SK-N-SH (cell line): ENCODE data around the gene HELQ. TPM values are rescaled to one million over a fixed set of nuclear protein-coding genes. Genes with fewer than 3 reads are reported as not detected.

Source experiments
- CTCF ChIA-PET: fragments of 300-600, 350-600 bp; formaldehyde crosslinking; extraction: SDS; loops from one replicate; lab custom pipeline; 2021; lab: Yijun Ruan, JAX
- POLR2A ChIA-PET: fragments of 350-600 bp; sonication (Branson Sonifier 250); formaldehyde crosslinking; extraction: SDS; loops from one replicate; lab custom pipeline; 2020; ENCODE audit warnings: antibody characterized with exemption, inconsistent platforms; lab: Yijun Ruan, JAX
- DNase-seq: peaks from one replicate; pipeline ENCODE4 v3.0.0; 2012
- H2AFZ ChIP-seq: fragments of 200-600 bp; sonication (generic); 2 replicates; pipeline ENCODE4 v1.8.1; 2016; ENCODE audit warnings: antibody characterized with exemption, mild to moderate bottlenecking, low read depth
- H3F3A ChIP-seq: fragments of 200-600 bp; sonication (generic); replicated peaks from 2 replicates; pipeline ENCODE3; 2016; ENCODE audit warnings: antibody characterized with exemption, mild to moderate bottlenecking; ENCODE audit not compliant: insufficient read depth
- H3K27ac ChIP-seq, 2 experiments: fragments of 200-500 bp in 1 of 2; fragments of 200-600 bp in 1 of 2; sonication (Bioruptor generic) in 1 of 2; sonication (generic), shearing (Covaris generic) in 1 of 2; 2 replicates each; pipeline versions ENCODE4 v1.5.1 to v1.6.1; 2014 to 2016; ENCODE audit warnings: low read depth in 2 of 2, inconsistent platforms in 1 of 2, low read length in 1 of 2, mild to moderate bottlenecking in 1 of 2, mixed read lengths in 1 of 2
- H3K27me3 ChIP-seq: fragments of 200-600 bp; sonication (generic), shearing (Covaris generic); 2 replicates; pipeline ENCODE4 v1.6.1; 2016; ENCODE audit warnings: mixed run types; ENCODE audit not compliant: insufficient read depth
- H3K36me3 ChIP-seq, 2 experiments: fragments of 200-500 bp in 1 of 2; fragments of 200-600 bp in 1 of 2; sonication (Bioruptor generic) in 1 of 2; sonication (generic) in 1 of 2; replicated peaks in 1 of 2; 2 replicates each; pipeline versions ENCODE3 to v1.5.1; 2014 to 2016; ENCODE audit warnings: low read length in 1 of 2, mild to moderate bottlenecking in 1 of 2; ENCODE audit not compliant: insufficient read depth in 2 of 2, control insufficient read depth in 1 of 2
- H3K4me1 ChIP-seq, 2 experiments: fragments of 200-500 bp in 1 of 2; fragments of 200-600 bp in 1 of 2; sonication (Bioruptor generic) in 1 of 2; sonication (generic), shearing (Covaris generic) in 1 of 2; 2 replicates each; pipeline versions ENCODE4 v1.5.1 to v1.6.1; 2014 to 2016; ENCODE audit warnings: low read depth in 1 of 2, low read length in 1 of 2, mixed run types in 1 of 2; ENCODE audit not compliant: insufficient read depth in 2 of 2, control insufficient read depth in 1 of 2
- H3K4me2 ChIP-seq: fragments of 200-600 bp; sonication (generic), shearing (Covaris generic); 2 replicates; pipeline ENCODE4 v1.6.1; 2017; ENCODE audit warnings: mixed run types
- H3K4me3 ChIP-seq, 2 experiments: fragments of 200-500 bp in 1 of 2; fragments of 200-600 bp in 1 of 2; sonication (Bioruptor generic) in 1 of 2; sonication (generic), shearing (Covaris generic) in 1 of 2; 2 replicates each; pipeline versions ENCODE4 v1.5.1 to v1.8.1; 2014 to 2016; ENCODE audit warnings: low read depth in 2 of 2, inconsistent platforms in 1 of 2, low read length in 1 of 2, mild to moderate bottlenecking in 1 of 2, mixed read lengths in 1 of 2, moderate library complexity in 1 of 2
- H3K79me2 ChIP-seq: fragments of 200-600 bp; sonication (generic); 2 replicates; pipeline ENCODE4 v1.8.1; 2017; ENCODE audit warnings: mild to moderate bottlenecking; ENCODE audit not compliant: insufficient read depth
- H3K9ac ChIP-seq: fragments of 200-600 bp; sonication (generic); 2 replicates; pipeline ENCODE4 v1.6.1; 2017; ENCODE audit warnings: mixed run types
- H3K9me2 ChIP-seq: fragments of 200-600 bp; sonication (generic); 2 replicates; pipeline ENCODE4 v1.6.1; 2017; ENCODE audit warnings: mixed run types
- H3K9me3 ChIP-seq: fragments of 200-600 bp; sonication (generic); 2 replicates; pipeline ENCODE4 v1.6.1; 2017; ENCODE audit warnings: mixed run types, mild to moderate bottlenecking, moderate library complexity
- H4K20me1 ChIP-seq: fragments of 200-600 bp; sonication (generic); 2 replicates; pipeline ENCODE4 v1.6.1; 2017; ENCODE audit warnings: mild to moderate bottlenecking, mixed run types; ENCODE audit not compliant: insufficient read depth
- CHD2 ChIP-seq: fragments of 150-350 bp; IDR thresholded peaks from 2 replicates; pipeline ENCODE4 v1.6.1; 2018; ENCODE audit warnings: low read length; ENCODE audit not compliant: partially characterized antibody
- ELF1 ChIP-seq: IDR thresholded peaks from 2 replicates; pipeline ENCODE4 v1.4.0; 2012
- EP300 ChIP-seq, 2 experiments: IDR thresholded peaks; 2 replicates each; pipeline versions ENCODE4 v1.4.0 to v1.6.1; 2012; ENCODE audit warnings: borderline replicate concordance in 1 of 2, low read depth in 1 of 2, low read length in 1 of 2
- FOSL2 ChIP-seq: IDR thresholded peaks from 2 replicates; pipeline ENCODE4 v1.4.0; 2012; ENCODE audit warnings: low read depth, mild to moderate bottlenecking, moderate library complexity, borderline replicate concordance
- FOXJ3 ChIP-seq: sonication (generic); formaldehyde crosslinking; IDR thresholded peaks from 2 replicates; pipeline ENCODE4 v1.5.1; 2020; ENCODE audit warnings: mild to moderate bottlenecking, missing genetic modification reagents
- FOXM1 ChIP-seq: IDR thresholded peaks from 2 replicates; pipeline ENCODE4 v1.4.0; 2012; ENCODE audit warnings: low read depth, mild to moderate bottlenecking
- GATA2 ChIP-seq: sonication (generic); formaldehyde crosslinking; IDR thresholded peaks from 2 replicates; pipeline ENCODE4 v1.5.0; 2020; ENCODE audit warnings: mild to moderate bottlenecking, missing genetic modification reagents
- JUND ChIP-seq: IDR thresholded peaks from 2 replicates; pipeline ENCODE4 v1.4.0; 2012
- MEF2A ChIP-seq: IDR thresholded peaks from 2 replicates; pipeline ENCODE4 v1.4.0; 2012; ENCODE audit warnings: low read depth, borderline replicate concordance
- NFIC ChIP-seq: IDR thresholded peaks from 2 replicates; pipeline ENCODE4 v1.4.0; 2012; ENCODE audit warnings: borderline replicate concordance
- NRF1 ChIP-seq: IDR thresholded peaks from 2 replicates; pipeline ENCODE4 v1.6.1; 2012; ENCODE audit warnings: low read depth, mild to moderate bottlenecking, low read length
- RFX5 ChIP-seq: IDR thresholded peaks from 2 replicates; pipeline ENCODE4 v1.6.1; 2012; ENCODE audit warnings: mild to moderate bottlenecking, improper control_type of control experiment, low read length
- RXRA ChIP-seq: IDR thresholded peaks from 2 replicates; pipeline ENCODE4 v1.4.0; 2012; ENCODE audit warnings: low read depth, mild to moderate bottlenecking, borderline replicate concordance
- SIN3A ChIP-seq: IDR thresholded peaks from 2 replicates; pipeline ENCODE4 v1.6.1; 2012; ENCODE audit warnings: low read depth, mild to moderate bottlenecking, low read length, moderate library complexity, borderline replicate concordance
- SMC3 ChIP-seq: IDR thresholded peaks from 2 replicates; pipeline ENCODE4 v1.6.1; 2012; ENCODE audit warnings: low read depth, low read length, improper control_type of control experiment
- TCF12 ChIP-seq: IDR thresholded peaks from 2 replicates; pipeline ENCODE4 v1.4.0; 2012
- TEAD4 ChIP-seq: IDR thresholded peaks from 2 replicates; pipeline ENCODE4 v1.4.0; 2012; ENCODE audit warnings: mild to moderate bottlenecking, borderline replicate concordance; ENCODE audit not compliant: insufficient read depth
- YY1 ChIP-seq: IDR thresholded peaks from 2 replicates; pipeline ENCODE4 v1.4.0; 2012; ENCODE audit warnings: low read depth, mild to moderate bottlenecking
- WGBS: methylation state at CpG from one replicate; pipeline ENCODE4 v1.1.6; 2017; ENCODE audit warnings: low lambda C conversion rate; 5-methylcytosine and 5-hydroxymethylcytosine counted together
- polyA plus RNA-seq, 3 experiments: library from polyadenylated mRNA; depleted of rRNA; stranded (reverse); fragments of >200 nt; gene quantifications; 2 replicates each; pipeline ENCODE4 v1.2.3, GENCODE V29; 2012
- TF ChIP-seq, protein P1 (sequence below): IDR thresholded peaks from 2 replicates; pipeline ENCODE4 v1.6.1; 2012; ENCODE audit warnings: mild to moderate bottlenecking, low read depth, low read length, moderate library complexity
- TF ChIP-seq, protein P2 (sequence below): IDR thresholded peaks from 2 replicates; pipeline ENCODE4 v1.4.0; 2012; ENCODE audit warnings: low read depth, borderline replicate concordance
- TF ChIP-seq, protein P3 (sequence below): IDR thresholded peaks from 2 replicates; pipeline ENCODE4 v1.4.0; 2012; ENCODE audit warnings: low read depth
- TF ChIP-seq, protein P4 (sequence below): IDR thresholded peaks from 2 replicates; pipeline ENCODE4 v1.4.0; 2012; ENCODE audit warnings: low read depth, borderline replicate concordance

Gene HELQ
- polyA plus RNA-seq, 1 of the 3 experiments (the other 2 are of a cell fraction) = 7.2 TPM

DNA sequence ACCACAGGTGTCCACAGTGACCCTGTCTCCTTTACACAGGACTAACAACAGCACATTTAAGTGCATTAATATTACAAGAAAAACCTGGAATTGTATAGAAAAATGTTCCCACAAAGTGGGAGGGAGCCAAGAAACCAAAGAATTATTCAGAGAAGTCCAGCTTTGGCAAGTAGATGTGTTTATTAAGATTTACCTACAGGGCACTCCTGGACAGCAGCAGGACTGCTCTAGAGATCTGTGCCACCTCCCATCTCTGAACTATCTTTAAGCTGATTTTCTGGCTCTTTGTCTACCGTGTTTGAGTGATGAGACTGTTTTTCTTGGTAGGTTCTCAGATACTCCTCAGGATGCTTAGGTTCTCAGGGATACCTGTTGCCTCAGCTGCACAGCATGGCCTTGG lies 82.7 kb downstream of the HELQ start:
- H4K20me1 ChIP-seq = no peaks in the 10 kb centered on the region
- POLR2A ChIA-PET = no interaction called here
- no peak overlapping the region for H2AFZ ChIP-seq
- H3K9me3 ChIP-seq = no peaks in the 10 kb centered on the region
- TF ChIP-seq SIN3A = no peak
- TF ChIP-seq GATA2 (CRISPR knock-in tag) = no peak
- no peak for TF ChIP-seq RFX5
- no peak for TF ChIP-seq NFIC
- TF ChIP-seq CHD2 = no peak
- TF ChIP-seq FOSL2 = no peak
- no peak for TF ChIP-seq RXRA
- TF ChIP-seq SMC3 = no peak
- TF ChIP-seq, protein P1, sequence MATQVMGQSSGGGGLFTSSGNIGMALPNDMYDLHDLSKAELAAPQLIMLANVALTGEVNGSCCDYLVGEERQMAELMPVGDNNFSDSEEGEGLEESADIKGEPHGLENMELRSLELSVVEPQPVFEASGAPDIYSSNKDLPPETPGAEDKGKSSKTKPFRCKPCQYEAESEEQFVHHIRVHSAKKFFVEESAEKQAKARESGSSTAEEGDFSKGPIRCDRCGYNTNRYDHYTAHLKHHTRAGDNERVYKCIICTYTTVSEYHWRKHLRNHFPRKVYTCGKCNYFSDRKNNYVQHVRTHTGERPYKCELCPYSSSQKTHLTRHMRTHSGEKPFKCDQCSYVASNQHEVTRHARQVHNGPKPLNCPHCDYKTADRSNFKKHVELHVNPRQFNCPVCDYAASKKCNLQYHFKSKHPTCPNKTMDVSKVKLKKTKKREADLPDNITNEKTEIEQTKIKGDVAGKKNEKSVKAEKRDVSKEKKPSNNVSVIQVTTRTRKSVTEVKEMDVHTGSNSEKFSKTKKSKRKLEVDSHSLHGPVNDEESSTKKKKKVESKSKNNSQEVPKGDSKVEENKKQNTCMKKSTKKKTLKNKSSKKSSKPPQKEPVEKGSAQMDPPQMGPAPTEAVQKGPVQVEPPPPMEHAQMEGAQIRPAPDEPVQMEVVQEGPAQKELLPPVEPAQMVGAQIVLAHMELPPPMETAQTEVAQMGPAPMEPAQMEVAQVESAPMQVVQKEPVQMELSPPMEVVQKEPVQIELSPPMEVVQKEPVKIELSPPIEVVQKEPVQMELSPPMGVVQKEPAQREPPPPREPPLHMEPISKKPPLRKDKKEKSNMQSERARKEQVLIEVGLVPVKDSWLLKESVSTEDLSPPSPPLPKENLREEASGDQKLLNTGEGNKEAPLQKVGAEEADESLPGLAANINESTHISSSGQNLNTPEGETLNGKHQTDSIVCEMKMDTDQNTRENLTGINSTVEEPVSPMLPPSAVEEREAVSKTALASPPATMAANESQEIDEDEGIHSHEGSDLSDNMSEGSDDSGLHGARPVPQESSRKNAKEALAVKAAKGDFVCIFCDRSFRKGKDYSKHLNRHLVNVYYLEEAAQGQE = no peak
- TF ChIP-seq TEAD4 = no peak
- TF ChIP-seq JUND = no peak
- TF ChIP-seq YY1 = no peak
- TF ChIP-seq TCF12 = no peak
- no peak for TF ChIP-seq MEF2A
- TF ChIP-seq FOXM1 = no peak
- H3F3A ChIP-seq = no peaks in the 10 kb centered on the region
- no peak overlapping the region for H3K4me3 ChIP-seq
- no peak for DNase-seq
- H3K79me2 ChIP-seq = no peaks in the 10 kb centered on the region
- no peaks in the 10 kb centered on the region; the same call in 1 of the 2 replicates for H3K27me3 ChIP-seq
- no peaks in the 10 kb centered on the region for H3K9me2 ChIP-seq
- H3K36me3 ChIP-seq = no peaks in the 10 kb centered on the region
- 6% methylated on average over 1 of the region's 1 CpG for WGBS
- H3K4me1 ChIP-seq = no peaks in the 10 kb centered on the region
- no peak overlapping the region for H3K4me2 ChIP-seq
- CTCF ChIA-PET = interaction anchor here (0.6 kb wide), 1 partner anchor 102 kb away, joined by 3 read pairs; no protein-coding TSS in a partner anchor
- no peak overlapping the region for H3K9ac ChIP-seq
- no peak overlapping the region for H3K27ac ChIP-seq

DNA sequence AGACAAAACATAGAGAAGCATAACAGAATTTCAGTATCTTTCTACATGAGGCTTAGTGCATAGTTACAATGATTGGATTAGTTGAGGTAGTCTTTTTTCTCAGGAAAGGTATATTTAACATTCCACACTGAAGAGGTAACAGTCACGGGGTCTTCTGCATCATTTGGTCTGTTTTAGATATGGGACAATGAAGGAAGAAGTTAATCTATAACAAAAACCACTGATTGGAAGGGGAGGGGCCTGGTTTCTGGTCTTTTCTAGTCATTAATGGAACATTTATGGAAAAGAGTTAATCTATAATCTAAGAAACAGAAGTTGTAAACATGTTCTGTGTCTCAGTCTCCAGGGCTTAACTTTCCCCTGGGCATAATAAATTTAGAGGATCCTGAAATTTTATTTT lies 83.7 kb downstream of the HELQ start:
- CTCF ChIA-PET = no interaction called here
- DNase-seq = no peak

More for the DNA sequence above, 83.7 kb downstream of the HELQ start:
- no peak overlapping the region for H3K9ac ChIP-seq
- TF ChIP-seq FOXJ3 (CRISPR knock-in tag) (no peak), ELF1 (no peak), FOSL2 (no peak), NRF1 (no peak), GATA2 (CRISPR knock-in tag) (no peak), SIN3A (no peak), RFX5 (no peak), YY1 (no peak), SMC3 (no peak), EP300 (IDR thresholded peaks at IDR 0.05; ENCODE audit: borderline replicate concordance in 1 of 2, low read depth in 1 of 2, low read length in 1 of 2) (no peak), MEF2A (no peak), JUND (no peak)
- TF ChIP-seq, protein P2, sequence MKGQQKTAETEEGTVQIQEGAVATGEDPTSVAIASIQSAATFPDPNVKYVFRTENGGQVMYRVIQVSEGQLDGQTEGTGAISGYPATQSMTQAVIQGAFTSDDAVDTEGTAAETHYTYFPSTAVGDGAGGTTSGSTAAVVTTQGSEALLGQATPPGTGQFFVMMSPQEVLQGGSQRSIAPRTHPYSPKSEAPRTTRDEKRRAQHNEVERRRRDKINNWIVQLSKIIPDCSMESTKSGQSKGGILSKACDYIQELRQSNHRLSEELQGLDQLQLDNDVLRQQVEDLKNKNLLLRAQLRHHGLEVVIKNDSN = no peak
- TF ChIP-seq, protein P3, sequence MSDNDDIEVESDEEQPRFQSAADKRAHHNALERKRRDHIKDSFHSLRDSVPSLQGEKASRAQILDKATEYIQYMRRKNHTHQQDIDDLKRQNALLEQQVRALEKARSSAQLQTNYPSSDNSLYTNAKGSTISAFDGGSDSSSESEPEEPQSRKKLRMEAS = no peak
- TF ChIP-seq, protein P4, sequence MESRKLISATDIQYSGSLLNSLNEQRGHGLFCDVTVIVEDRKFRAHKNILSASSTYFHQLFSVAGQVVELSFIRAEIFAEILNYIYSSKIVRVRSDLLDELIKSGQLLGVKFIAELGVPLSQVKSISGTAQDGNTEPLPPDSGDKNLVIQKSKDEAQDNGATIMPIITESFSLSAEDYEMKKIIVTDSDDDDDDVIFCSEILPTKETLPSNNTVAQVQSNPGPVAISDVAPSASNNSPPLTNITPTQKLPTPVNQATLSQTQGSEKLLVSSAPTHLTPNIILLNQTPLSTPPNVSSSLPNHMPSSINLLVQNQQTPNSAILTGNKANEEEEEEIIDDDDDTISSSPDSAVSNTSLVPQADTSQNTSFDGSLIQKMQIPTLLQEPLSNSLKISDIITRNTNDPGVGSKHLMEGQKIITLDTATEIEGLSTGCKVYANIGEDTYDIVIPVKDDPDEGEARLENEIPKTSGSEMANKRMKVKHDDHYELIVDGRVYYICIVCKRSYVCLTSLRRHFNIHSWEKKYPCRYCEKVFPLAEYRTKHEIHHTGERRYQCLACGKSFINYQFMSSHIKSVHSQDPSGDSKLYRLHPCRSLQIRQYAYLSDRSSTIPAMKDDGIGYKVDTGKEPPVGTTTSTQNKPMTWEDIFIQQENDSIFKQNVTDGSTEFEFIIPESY = no peak
- H3K27me3 ChIP-seq = no peaks in the 10 kb centered on the region; the same call in 1 of the 2 replicates
- no peaks in the 10 kb centered on the region for H3F3A ChIP-seq
- no peak overlapping the region for H2AFZ ChIP-seq
- H3K4me3 ChIP-seq = no peak overlapping the region
- no peak overlapping the region for H3K27ac ChIP-seq
- H3K79me2 ChIP-seq = no peaks in the 10 kb centered on the region
- H3K9me2 ChIP-seq = no peaks in the 10 kb centered on the region
- POLR2A ChIA-PET = no interaction called here
- H3K4me1 ChIP-seq = no peaks in the 10 kb centered on the region
- no peaks in the 10 kb centered on the region for H3K36me3 ChIP-seq
- 21% methylated on average over 1 of the region's 1 CpG for WGBS
- H3K9me3 ChIP-seq = no peaks in the 10 kb centered on the region
- no peaks in the 10 kb centered on the region for H4K20me1 ChIP-seq
- H3K4me2 ChIP-seq = no peak overlapping the region
